Hindlimb muscle (tissue), 1 donor: Measurements from ENCODE around the gene RPL39. TPM values are rescaled to one million over a fixed set of nuclear protein-coding genes. Genes with fewer than 3 reads are reported as not detected.
A peak's percentile ranks its signal among the peaks of the same experiment; 100 is the strongest.
"Not testable (repeated sequence)": the region's sequence is repeated elsewhere in the genome, so short reads cannot be mapped to it uniquely, and the experiment has no call there.

Source experiments
- DNase-seq: peaks from one replicate; pipeline ENCODE4 v3.0.0-alpha.2; 2013
- polyA plus RNA-seq: library from polyadenylated mRNA; unstranded; fragments of 120-200 nt; gene quantifications from one replicate; pipeline ENCODE4 v1.2.1, GENCODE V29; 2013; ENCODE audit not compliant: insufficient read length

The RPL39 gene
- polyA plus RNA-seq, 1 donor = 2,825 TPM

- DNase-seq = no peak
Measured at GRCh38 chrX:119762718-119763117, 28.7 kb downstream of the RPL39 start.

DNA sequence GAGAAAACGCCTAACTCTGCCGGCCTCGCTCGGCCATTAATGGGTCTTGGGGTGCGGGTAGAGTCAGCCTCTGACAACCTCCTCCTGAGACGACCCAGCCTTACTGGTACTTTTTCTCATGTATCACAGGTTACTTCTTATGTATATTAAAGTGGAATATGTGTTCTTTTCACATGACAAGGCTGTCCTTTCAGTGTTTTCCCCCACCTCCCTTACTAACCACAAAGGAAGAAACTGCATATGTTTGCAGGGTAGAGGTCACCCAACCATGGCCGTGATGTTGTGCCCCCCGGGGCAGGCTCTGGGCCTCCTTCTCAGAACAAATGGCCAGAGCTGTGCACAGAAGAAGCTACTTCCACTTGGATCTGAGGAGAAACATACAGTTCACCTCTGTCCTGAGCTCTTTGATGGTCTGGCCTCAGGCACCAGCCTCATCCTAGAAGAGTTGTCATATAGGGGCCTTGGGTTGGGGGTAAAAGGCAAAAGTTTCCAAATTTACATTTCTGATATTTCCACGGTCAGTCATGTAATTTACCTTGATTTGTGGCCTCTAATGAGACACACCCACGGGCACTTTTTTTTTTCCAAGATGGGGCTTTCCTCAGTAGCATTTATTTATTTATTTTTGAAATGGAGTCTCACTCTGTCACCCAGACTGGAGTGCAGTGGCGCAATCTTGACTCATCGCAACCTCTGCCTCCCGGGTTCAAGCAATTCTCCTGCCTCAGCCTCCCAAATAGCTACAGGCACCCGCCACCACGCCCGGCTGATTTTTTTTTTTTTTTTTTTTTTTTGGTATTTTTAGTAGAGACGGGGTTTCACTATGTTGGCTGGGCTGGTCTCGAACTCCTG, 31.2 kb downstream of the RPL39 start:
- DNase-seq = no peak

GRCh38 chrX:119759248-119759766, 32.1 kb downstream of the RPL39 start:
- DNase-seq = no peak

DNA sequence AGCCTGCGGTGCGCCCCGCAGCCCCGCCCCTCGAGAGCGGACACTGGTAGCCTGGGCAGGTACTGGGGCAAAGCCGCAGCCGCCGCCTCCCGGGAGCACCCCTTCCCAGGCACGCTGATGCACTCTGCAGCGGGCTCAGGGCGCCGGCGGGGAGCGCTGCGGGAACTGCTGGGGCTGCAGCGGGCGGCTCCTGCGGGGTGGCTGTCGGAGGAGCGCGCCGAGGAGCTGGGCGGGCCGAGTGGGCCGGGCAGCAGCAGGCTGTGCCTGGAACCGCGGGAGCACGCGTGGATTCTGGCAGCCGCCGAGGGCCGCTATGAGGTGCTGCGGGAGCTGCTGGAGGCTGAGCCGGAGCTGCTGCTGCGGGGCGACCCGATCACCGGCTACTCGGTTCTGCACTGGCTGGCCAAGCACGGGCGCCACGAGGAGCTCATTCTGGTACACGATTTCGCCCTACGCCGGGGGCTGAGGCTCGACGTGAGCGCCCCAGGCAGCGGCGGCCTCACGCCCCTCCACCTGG, 32.6 kb downstream of the RPL39 start:
- DNase-seq = peak; percentile 6

DNA sequence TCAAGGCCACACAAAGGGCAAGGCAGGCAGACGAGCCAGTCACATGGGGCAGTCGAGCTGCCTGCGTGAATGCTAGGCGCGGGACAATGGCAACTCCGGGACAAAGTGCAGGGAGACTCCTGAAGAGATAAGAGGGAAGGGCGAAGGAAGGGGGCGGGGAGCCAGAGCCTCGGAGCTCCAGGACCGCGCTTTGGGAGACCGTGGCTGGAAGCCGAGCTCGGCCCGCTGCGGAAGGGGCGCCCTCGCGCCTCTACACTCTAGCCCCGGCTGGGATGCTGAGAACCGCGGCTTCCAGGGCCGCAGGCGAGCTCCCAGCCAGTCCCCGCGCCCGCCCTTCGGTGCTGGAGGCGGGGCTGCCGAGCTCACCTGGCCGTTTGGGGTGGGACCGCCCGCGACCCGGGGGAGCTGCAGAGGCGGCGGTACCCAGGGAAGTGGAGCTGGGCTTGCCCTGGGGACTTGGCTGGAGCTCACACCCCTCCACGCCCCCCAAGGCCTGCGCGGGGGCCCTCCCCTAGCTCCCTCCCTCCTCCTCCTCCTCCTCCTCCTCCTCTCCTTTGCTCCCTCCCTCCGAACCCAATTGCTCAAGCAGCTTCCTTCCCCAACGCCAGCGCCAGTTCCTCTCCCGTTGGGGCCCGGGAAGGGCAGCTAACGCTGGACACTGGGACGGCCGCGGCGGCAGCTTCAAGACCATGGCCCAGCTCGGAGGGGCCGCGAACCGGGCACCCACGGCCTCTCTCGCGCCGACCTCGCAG, 33.3 kb downstream of the RPL39 start, which contains the start of gene SOWAHD:
Gene SOWAHD (plus strand): TSS at position 610 of the 752 bp plus-strand sequence. CDS start 80 bp downstream, at position 690.
- DNase-seq = peak; percentile 15

- DNase-seq = no peak
Measured at GRCh38 chrX:119757646-119757978, 33.8 kb downstream of the RPL39 start.

DNA sequence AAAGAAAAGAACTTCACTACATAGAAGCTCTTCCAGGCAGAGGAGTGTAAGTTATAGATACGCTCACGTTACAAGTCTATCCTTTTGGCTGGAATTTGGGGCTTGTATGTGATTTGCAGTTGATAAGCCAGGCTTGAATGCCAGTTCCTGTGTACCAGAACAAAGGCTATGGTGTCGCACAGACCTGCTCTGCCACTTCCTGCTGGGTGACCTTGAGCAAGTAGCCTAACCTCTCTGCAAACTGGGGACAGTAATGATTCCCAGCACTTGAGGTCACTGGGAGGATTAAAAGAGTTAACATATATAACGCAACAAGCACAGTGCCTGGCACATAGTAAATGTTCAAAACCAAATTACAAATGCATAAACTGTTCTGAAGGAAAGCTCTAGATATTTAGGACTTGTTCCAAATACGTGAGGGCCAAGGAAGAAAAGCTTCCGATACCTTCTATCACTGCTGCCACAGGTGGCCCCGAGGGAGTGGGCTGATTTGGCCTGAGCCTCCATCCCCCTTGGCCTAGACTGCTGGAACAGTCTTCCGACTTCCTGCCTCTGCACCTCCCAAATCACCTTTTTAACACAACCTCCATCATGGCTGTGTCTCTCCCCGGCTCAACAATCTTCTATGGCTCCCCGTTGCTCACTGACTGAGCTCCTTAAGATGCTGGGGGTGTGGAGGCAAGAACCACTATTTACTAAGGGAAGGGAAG, 34.3 kb downstream of the RPL39 start:
- DNase-seq = no peak

DNA sequence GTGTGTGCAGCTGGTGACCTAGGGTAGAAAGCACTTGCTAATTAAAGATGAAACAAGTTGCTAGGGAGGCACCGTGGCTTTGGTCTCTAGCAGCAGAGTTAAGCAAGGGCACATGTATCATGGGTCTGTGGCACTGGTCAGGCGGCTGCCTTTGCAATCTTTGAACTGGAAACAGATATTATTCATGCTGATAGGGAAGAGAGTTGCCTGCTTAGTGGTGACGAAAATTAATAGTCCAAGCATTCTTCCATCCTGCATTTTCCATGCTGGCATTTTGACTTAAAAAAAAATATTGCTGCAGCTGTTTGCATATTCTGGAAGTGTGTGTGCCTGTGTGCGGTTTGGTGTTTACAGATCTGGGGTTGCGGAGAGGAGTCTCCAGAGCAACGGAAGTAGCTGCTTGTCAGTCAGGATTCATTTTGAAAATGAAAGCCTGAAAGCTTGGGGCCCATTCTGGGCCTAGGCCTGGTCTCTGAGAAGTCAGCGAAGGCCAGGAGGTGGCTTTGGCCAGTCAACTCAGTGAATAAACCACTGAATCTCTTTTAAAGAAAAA, 35.4 kb downstream of the RPL39 start:
- no peak for DNase-seq

DNA sequence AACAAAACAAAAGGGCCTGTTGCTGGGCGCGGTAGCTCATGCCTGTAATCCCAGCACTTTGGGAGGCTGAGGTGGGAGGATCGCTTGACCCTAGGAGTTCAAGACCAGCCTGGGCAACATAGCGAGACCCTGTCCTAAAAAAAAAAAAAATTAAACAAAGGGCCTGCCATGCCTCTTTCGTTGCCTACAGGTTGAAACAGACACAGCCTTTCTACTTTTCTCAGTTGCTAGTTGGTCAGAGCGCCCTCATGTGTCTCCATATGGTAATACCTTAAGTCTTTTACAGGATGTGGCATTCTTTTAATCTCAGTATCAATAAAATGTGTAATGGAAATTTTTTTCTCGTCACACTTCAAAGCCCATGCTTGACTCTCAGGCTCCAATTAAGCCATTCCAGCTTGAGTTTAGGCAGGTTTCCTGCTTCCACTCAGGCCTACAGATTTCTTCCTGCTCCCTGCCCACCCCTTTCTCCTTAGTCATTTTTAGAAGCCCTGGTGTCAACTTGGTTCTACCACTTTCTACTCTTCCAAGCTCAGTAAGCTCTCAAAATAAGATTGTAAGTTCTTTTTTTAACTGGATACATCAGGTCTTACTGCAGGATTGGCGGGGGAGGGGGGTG, 37.7 kb downstream of the RPL39 start:
- DNase-seq = no peak

- no peak for DNase-seq
Measured at GRCh38 chrX:119753001-119753400, 38.4 kb downstream of the RPL39 start.

- not testable (repeated sequence) for DNase-seq
Measured at GRCh38 chrX:119750751-119751150, 40.7 kb downstream of the RPL39 start.

DNA sequence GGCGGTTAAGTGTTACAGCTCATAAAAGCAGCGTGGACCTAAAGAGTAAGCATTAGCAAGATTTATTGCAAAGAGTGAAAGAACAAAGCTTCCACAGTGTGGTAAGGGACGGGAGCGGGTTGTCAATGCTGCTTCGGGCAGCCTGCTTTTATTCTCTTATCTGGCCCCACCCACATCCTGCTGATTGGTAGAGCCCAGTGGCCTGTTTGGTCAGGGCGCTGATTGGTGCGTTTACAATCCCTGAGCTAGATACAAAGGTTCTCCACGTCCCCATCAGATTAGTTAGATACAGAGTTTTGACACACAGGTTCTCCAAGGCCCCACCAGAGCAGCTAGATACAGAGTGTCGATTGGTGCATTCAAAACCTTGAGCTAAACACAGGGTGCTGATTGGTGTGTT, 41.3 kb downstream of the RPL39 start:
- not testable (repeated sequence) for DNase-seq

DNA sequence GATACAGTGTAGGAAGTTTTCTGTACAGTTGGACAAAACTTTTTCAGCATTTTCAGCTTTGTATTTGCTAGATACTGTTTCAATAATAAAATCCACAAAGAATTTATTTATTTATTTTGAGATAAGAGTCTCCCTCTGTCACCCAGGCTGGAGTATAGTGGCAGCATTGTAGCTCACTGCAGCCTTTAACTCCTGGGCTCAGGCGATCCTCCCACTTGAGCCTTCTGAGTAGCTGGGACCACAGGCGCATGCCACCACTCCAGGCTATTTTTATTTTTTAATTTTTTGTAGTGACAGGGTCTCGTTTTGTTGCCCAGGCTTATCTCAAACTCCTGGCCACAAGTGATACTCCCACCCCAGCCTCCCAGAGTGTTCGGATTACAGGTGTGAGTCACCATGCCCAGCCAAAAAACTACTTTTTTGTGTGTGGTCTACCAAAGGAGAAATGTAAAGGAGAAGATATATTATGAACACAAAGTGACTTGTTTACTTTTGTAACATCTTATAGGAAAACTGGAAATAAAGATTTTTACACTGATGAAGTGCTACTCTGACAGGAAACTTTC, 46.1 kb downstream of the RPL39 start:
- no peak for DNase-seq

- no peak for DNase-seq
Measured at GRCh38 chrX:119738742-119739141, 52.7 kb downstream of the RPL39 start.

Other genes starting within 250 kb of the RPL39 start
- 16.4 TPM for gene STEEP1, start 226.2 kb downstream of the RPL39 start, polyA plus RNA-seq
- gene UBE2A, start 217.1 kb downstream of the RPL39 start, polyA plus RNA-seq = 58.6 TPM
- gene NKRF, start 185.2 kb downstream of the RPL39 start, polyA plus RNA-seq = 6.7 TPM
- gene SEPTIN6, start 98.5 kb downstream of the RPL39 start, polyA plus RNA-seq = 24.4 TPM
- gene SOWAHD, start 33.0 kb downstream of the RPL39 start, polyA plus RNA-seq = 1.1 TPM
- 14.6 TPM for gene UPF3B, start 61.3 kb upstream of the RPL39 start, polyA plus RNA-seq
- gene RNF113A, start 80.1 kb upstream of the RPL39 start, polyA plus RNA-seq = 9.2 TPM
- gene NDUFA1, start 80.2 kb upstream of the RPL39 start, polyA plus RNA-seq = 79.5 TPM
- gene AKAP14, start 104.3 kb upstream of the RPL39 start, polyA plus RNA-seq = not detected
- 7.8 TPM for gene NKAP, start 152.1 kb upstream of the RPL39 start, polyA plus RNA-seq